ENCODE measurements around the gene CLEC2L. TPM values are rescaled to one million over a fixed set of nuclear protein-coding genes. Genes with fewer than 3 reads are reported as not detected.

CLEC2L gene
- total and polyA plus RNA-seq, 2 experiments from 2014 or later = not detected

DNA sequence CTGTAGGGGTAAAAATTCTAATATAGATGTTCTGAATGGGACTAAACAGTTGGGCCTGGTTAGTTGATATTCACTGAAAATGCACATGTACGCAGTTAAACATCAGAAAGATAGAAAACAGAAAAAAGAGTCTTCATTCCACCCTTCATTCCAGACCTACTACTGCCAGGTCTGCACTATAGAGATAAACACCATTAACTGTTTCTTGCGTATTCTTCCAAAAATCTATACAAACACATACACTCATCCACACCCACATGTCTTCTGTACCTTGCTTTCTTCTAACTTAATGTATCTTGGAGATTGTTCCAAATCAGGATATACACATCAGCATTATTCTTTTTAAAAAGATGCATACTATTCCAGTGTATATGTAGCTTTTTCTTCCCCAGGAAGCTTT lies 13.9 kb upstream of the CLEC2L start:
- H3K27ac Mint-ChIP-seq = no peak overlapping the region
- H3K4me2 ChIP-seq = no peak overlapping the region
- H3K4me1 Mint-ChIP-seq = peaks cover 7% of the 10 kb centered on the region; the same call in 2 of the 3 replicates
- no peaks in the 10 kb centered on the region for H3K79me2 ChIP-seq (replicated peaks; ENCODE audit: insufficient read depth)
- ATAC-seq (no peak), DNase-seq (ENCODE audit: low spot score) (no peak)
- H3F3A ChIP-seq (replicated peaks; ENCODE audit: low read depth) = no peaks in the 10 kb centered on the region
- H3K27me3 ChIP-seq (ENCODE audit: insufficient read depth) = no peaks in the 10 kb centered on the region
- H3K4me1 ChIP-seq (ENCODE audit: insufficient read depth) = no peaks in the 10 kb centered on the region; the same call in 1 of the 2 replicates
- H2AFZ ChIP-seq = no peak overlapping the region
- no peaks in the 10 kb centered on the region for H4K20me1 ChIP-seq (replicated peaks; ENCODE audit: insufficient read depth)
- no peaks in the 10 kb centered on the region for H3K36me3 ChIP-seq (ENCODE audit: insufficient read depth)
- H3K9me3 Mint-ChIP-seq = no peaks in the 10 kb centered on the region
- TF ChIP-seq, protein P1, sequence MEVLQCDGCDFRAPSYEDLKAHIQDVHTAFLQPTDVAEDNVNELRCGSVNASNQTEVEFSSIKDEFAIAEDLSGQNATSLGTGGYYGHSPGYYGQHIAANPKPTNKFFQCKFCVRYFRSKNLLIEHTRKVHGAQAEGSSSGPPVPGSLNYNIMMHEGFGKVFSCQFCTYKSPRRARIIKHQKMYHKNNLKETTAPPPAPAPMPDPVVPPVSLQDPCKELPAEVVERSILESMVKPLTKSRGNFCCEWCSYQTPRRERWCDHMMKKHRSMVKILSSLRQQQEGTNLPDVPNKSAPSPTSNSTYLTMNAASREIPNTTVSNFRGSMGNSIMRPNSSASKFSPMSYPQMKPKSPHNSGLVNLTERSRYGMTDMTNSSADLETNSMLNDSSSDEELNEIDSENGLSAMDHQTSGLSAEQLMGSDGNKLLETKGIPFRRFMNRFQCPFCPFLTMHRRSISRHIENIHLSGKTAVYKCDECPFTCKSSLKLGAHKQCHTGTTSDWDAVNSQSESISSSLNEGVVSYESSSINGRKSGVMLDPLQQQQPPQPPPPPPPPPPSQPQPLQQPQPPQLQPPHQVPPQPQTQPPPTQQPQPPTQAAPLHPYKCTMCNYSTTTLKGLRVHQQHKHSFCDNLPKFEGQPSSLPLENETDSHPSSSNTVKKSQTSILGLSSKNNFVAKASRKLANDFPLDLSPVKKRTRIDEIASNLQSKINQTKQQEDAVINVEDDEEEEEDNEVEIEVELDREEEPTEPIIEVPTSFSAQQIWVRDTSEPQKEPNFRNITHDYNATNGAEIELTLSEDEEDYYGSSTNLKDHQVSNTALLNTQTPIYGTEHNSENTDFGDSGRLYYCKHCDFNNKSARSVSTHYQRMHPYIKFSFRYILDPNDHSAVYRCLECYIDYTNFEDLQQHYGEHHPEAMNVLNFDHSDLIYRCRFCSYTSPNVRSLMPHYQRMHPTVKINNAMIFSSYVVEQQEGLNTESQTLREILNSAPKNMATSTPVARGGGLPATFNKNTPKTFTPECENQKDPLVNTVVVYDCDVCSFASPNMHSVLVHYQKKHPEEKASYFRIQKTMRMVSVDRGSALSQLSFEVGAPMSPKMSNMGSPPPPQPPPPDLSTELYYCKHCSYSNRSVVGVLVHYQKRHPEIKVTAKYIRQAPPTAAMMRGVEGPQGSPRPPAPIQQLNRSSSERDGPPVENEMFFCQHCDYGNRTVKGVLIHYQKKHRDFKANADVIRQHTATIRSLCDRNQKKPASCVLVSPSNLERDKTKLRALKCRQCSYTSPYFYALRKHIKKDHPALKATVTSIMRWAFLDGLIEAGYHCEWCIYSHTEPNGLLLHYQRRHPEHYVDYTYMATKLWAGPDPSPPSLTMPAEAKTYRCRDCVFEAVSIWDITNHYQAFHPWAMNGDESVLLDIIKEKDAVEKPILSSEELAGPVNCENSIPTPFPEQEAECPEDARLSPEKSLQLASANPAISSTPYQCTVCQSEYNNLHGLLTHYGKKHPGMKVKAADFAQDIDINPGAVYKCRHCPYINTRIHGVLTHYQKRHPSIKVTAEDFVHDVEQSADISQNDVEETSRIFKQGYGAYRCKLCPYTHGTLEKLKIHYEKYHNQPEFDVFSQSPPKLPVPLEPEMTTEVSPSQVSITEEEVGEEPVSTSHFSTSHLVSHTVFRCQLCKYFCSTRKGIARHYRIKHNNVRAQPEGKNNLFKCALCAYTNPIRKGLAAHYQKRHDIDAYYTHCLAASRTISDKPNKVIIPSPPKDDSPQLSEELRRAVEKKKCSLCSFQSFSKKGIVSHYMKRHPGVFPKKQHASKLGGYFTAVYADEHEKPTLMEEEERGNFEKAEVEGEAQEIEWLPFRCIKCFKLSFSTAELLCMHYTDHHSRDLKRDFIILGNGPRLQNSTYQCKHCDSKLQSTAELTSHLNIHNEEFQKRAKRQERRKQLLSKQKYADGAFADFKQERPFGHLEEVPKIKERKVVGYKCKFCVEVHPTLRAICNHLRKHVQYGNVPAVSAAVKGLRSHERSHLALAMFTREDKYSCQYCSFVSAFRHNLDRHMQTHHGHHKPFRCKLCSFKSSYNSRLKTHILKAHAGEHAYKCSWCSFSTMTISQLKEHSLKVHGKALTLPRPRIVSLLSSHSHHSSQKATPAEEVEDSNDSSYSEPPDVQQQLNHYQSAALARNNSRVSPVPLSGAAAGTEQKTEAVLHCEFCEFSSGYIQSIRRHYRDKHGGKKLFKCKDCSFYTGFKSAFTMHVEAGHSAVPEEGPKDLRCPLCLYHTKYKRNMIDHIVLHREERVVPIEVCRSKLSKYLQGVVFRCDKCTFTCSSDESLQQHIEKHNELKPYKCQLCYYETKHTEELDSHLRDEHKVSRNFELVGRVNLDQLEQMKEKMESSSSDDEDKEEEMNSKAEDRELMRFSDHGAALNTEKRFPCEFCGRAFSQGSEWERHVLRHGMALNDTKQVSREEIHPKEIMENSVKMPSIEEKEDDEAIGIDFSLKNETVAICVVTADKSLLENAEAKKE (CRISPR knock-in tag; IDR thresholded peaks at IDR 0.05) = no peak
- TF ChIP-seq, protein P2, sequence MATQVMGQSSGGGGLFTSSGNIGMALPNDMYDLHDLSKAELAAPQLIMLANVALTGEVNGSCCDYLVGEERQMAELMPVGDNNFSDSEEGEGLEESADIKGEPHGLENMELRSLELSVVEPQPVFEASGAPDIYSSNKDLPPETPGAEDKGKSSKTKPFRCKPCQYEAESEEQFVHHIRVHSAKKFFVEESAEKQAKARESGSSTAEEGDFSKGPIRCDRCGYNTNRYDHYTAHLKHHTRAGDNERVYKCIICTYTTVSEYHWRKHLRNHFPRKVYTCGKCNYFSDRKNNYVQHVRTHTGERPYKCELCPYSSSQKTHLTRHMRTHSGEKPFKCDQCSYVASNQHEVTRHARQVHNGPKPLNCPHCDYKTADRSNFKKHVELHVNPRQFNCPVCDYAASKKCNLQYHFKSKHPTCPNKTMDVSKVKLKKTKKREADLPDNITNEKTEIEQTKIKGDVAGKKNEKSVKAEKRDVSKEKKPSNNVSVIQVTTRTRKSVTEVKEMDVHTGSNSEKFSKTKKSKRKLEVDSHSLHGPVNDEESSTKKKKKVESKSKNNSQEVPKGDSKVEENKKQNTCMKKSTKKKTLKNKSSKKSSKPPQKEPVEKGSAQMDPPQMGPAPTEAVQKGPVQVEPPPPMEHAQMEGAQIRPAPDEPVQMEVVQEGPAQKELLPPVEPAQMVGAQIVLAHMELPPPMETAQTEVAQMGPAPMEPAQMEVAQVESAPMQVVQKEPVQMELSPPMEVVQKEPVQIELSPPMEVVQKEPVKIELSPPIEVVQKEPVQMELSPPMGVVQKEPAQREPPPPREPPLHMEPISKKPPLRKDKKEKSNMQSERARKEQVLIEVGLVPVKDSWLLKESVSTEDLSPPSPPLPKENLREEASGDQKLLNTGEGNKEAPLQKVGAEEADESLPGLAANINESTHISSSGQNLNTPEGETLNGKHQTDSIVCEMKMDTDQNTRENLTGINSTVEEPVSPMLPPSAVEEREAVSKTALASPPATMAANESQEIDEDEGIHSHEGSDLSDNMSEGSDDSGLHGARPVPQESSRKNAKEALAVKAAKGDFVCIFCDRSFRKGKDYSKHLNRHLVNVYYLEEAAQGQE (IDR thresholded peaks at IDR 0.05; ENCODE audit: unreplicated experiment) = no peak
- TF ChIP-seq JUNB (IDR thresholded peaks at IDR 0.05; ENCODE audit: unreplicated experiment) (no peak), POLR2AphosphoS5 (IDR thresholded peaks at IDR 0.05; ENCODE audit: low read depth) (no peak), EZH2phosphoT487 (IDR thresholded peaks at IDR 0.05; ENCODE audit: unreplicated experiment) (no peak), EZH2 (IDR thresholded peaks at IDR 0.05; ENCODE audit: low read depth, unreplicated experiment) (no peak), CREB1 (CRISPR knock-in tag; IDR thresholded peaks at IDR 0.05; ENCODE audit: low read depth) (no peak), ZNF331 (CRISPR knock-in tag; IDR thresholded peaks at IDR 0.05; ENCODE audit: low read depth) (no peak), ZNF114 (CRISPR knock-in tag; IDR thresholded peaks at IDR 0.05) (no peak), NANOG (IDR thresholded peaks at IDR 0.05; ENCODE audit: borderline replicate concordance) (no peak), STAT1 (IDR thresholded peaks at IDR 0.05; ENCODE audit: unreplicated experiment) (no peak)
- TF ChIP-seq, protein P3, sequence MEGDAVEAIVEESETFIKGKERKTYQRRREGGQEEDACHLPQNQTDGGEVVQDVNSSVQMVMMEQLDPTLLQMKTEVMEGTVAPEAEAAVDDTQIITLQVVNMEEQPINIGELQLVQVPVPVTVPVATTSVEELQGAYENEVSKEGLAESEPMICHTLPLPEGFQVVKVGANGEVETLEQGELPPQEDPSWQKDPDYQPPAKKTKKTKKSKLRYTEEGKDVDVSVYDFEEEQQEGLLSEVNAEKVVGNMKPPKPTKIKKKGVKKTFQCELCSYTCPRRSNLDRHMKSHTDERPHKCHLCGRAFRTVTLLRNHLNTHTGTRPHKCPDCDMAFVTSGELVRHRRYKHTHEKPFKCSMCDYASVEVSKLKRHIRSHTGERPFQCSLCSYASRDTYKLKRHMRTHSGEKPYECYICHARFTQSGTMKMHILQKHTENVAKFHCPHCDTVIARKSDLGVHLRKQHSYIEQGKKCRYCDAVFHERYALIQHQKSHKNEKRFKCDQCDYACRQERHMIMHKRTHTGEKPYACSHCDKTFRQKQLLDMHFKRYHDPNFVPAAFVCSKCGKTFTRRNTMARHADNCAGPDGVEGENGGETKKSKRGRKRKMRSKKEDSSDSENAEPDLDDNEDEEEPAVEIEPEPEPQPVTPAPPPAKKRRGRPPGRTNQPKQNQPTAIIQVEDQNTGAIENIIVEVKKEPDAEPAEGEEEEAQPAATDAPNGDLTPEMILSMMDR (conservative IDR thresholded peaks at IDR 0.05; ENCODE audit: low read depth in 2 of 2) = no peak
- no peak overlapping the region for H3K4me3 Mint-ChIP-seq
- H3K9me2 ChIP-seq (ENCODE audit: insufficient read depth) = no peaks in the 10 kb centered on the region
- H3K4me3 ChIP-seq = no peak overlapping the region
- H3K36me3 Mint-ChIP-seq (ENCODE audit: low read depth) = no peaks in the 10 kb centered on the region
- peaks cover 11% of the 10 kb centered on the region for H3K27me3 Mint-ChIP-seq (ENCODE audit: insufficient read depth, low read depth, poor library complexity)
- no peak overlapping the region for H3K27ac ChIP-seq (ENCODE audit: low read depth)

Measured in GM23338 (cell line).